Skeletal muscle tissue (tissue), 4 donors: Measurements from ENCODE around the gene RNF44. TPM values are rescaled to one million over a fixed set of nuclear protein-coding genes. Genes with fewer than 3 reads are reported as not detected.

Experiments used
- H3K27ac ChIP-seq: one replicate; pipeline ENCODE4 v1.7.0; 2013; ENCODE audit warnings: mild to moderate bottlenecking, low read depth, low read length, inconsistent platforms
- H3K27me3 ChIP-seq, 3 donors: one replicate each; pipeline ENCODE4 v1.7.0; 2013; ENCODE audit warnings: low read length in 3 of 3; ENCODE audit not compliant: control insufficient read depth in 3 of 3, insufficient read depth in 3 of 3
- H3K36me3 ChIP-seq, 3 donors: one replicate each; pipeline ENCODE4 v1.7.0; 2013; ENCODE audit warnings: low read length in 3 of 3; ENCODE audit not compliant: control insufficient read depth in 3 of 3, insufficient read depth in 3 of 3
- H3K4me1 ChIP-seq, 3 donors: one replicate each; pipeline ENCODE4 v1.7.0; 2013; ENCODE audit warnings: low read length in 3 of 3, mild to moderate bottlenecking in 3 of 3; ENCODE audit not compliant: control insufficient read depth in 3 of 3, insufficient read depth in 3 of 3
- H3K4me3 ChIP-seq, 3 donors: one replicate each; pipeline ENCODE4 v1.7.0; 2013; ENCODE audit warnings: low read length in 3 of 3
- H3K9ac ChIP-seq, 3 donors: one replicate each; pipeline ENCODE4 v1.7.0; 2013; ENCODE audit warnings: low read length in 3 of 3, mild to moderate bottlenecking in 3 of 3, moderate library complexity in 2 of 3, low read depth in 1 of 3
- H3K9me3 ChIP-seq, 3 donors: one replicate each; pipeline ENCODE4 v1.7.0; 2013; ENCODE audit warnings: low read length in 3 of 3; ENCODE audit not compliant: control insufficient read depth in 3 of 3
- total RNA-seq: library from RNA; depleted of rRNA; stranded (reverse); fragments of >200 nt; gene quantifications from one replicate; pipeline ENCODE4 v1.2.3, GENCODE V29; 2014
- donor health status: Osteomylitis.

Gene RNF44
- total RNA-seq, 1 donor from 2014 or later, result 2.1 TPM

DNA sequence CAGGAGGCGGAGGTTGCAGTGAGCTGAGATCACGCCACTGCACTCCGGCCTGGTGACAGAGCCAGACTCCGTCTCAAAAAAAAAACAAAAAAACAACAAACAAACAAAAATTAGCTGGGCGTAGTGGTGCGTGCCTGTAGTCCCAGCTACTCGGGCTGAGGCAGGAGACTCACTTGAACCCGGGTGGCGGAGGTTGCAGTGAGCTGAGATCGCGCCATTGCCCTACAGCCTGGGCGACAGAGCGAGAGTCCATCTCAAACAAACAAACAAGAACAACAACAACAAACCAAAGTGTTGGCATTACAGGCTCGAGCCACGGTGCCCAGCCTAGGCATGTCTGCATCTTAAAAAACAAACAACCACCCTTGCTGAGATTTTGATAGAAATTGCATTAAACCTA lies 12.2 kb downstream of the RNF44 start:
- peaks cover 0 to 3% (median 2%) of the 10 kb centered on the region in 3 donors for H3K4me1 ChIP-seq
- H3K27me3 ChIP-seq, result no peaks in the 10 kb centered on the region
- peaks cover 20 to 24% (median 21%) of the 10 kb centered on the region in 3 donors for H3K36me3 ChIP-seq
- no peak overlapping the region for H3K9ac ChIP-seq
- H3K9me3 ChIP-seq, result no peaks in the 10 kb centered on the region
- H3K4me3 ChIP-seq, result no peak overlapping the region
- H3K27ac ChIP-seq, result no peak overlapping the region

DNA sequence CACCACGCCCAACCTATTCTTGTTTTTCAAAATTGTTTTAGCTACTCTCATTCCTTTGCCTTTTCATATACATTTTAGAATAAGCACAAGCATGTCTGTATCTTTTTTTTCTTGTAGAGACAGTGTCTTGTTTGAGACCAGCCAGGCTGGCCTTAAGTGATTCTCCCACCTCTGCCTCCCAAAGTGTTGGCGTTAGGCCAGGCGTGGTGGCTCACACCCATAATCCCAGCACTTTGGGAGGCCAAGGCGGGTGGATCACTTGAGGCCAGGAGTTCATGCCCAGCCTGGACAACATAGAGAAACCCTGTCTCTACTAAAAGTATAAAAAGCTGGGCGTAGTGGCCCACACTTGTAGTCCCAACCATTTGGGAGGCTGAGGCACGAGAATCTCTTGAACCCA lies 13.1 kb downstream of the RNF44 start:
- Histone ChIP-seq H3K27ac (no peak overlapping the region), H3K4me1 (peaks cover 0 to 3% (median 2%) of the 10 kb centered on the region in 3 donors), H3K4me3 (no peak overlapping the region), H3K27me3 (no peaks in the 10 kb centered on the region), H3K9ac (no peak overlapping the region), H3K36me3 (peaks cover 13 to 17% (median 14%) of the 10 kb centered on the region in 3 donors), H3K9me3 (no peaks in the 10 kb centered on the region)

DNA sequence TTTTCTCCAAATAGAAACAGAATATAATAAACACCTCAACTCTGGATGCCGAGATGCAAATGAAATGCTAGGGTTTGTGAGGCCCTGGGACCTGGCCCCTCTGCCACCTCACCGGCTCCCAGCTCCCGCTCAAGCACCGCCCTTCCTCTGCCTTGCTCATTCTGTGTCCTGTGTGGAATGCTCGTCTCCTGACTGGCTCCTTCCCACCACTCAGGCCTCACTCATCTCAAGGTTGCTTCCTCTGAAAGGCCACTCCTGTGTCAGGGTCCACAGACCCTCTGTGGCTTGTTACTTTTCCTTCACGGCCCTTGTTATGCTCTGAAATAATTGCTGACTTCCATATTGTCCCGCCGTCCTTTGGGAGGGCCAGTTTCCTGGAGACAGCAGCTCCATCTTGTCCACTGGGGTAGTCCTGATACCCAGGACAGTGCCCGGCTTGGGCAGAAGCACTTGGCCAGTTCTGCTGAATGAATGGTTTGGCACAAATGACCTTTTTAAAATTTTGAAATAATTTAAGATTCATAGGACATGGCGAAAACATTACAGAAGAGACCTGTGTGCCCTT lies 15.4 kb downstream of the RNF44 start:
- Histone ChIP-seq H3K27me3 (no peaks in the 10 kb centered on the region), H3K27ac (no peak overlapping the region), H3K4me3 (no peak overlapping the region), H3K36me3 (no peaks in the 10 kb centered on the region), H3K9ac (no peak overlapping the region), H3K4me1 (no peaks in the 10 kb centered on the region), H3K9me3 (no peaks in the 10 kb centered on the region)

DNA sequence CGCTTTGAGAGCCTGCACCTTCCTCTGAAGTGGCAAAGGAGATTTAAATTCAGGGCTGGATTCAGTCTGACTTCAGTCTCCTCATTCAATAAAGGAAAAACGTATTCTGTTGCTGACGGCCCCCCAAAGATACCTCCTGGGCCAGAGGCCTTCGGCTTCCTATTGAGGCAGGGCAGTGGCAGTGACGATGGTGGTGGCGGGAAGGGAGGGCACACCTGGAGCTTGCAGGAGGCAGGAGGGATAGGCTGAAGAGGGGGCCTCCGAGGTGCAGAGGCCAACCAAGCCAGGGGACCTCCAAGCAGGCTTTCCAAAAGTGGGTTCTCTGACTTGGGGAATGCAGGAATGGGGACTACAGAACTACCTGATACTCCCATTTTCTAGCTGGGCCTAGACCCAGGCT lies 15.9 kb downstream of the RNF44 start:
- Histone ChIP-seq H3K4me1 (no peaks in the 10 kb centered on the region), H3K4me3 (no peak overlapping the region), H3K27ac (no peak overlapping the region), H3K27me3 (no peaks in the 10 kb centered on the region), H3K9me3 (no peaks in the 10 kb centered on the region), H3K36me3 (no peaks in the 10 kb centered on the region), H3K9ac (no peak overlapping the region)

DNA sequence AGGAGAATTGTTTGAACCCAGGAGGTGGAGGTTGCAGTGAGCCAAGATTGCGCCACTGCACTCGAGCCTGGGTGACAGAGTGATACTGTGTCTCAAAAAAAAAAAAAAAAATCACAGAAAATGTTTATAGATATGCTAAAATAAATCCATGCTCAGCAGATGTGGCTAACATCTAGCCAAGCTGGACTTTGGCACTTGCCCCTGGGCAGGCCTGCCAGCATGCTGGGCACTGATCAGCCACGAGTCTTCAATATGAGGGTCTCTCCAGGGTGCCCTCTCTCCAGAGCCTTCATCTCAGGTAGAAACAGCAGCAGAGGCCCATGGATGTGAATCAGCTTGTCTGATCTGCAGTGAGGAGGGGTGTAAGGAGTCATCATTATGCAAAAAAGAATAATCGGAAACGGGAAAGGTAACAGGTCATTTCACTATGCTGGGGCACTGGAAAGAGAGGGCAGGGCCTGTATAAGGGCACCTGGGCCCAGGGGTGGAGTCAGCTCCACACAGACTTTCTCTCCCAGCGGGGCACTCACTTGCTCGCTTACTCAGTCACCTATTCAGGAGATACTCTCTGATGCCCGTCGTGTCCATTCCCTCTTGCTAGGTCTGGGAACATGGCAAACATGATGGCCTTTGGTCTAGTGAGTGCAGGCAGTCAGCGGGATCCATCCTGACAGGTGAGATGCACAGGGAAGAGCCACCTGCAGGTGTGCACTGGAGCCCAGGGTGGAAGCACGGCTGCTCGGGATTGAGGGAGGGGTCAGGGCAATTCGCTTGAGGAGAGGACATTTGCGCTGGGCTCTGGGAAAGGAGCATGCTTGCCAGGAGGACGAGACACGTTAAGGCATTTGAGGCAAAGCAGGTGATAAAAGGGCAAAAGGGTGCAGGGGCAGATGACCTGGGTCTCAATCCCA lies 17.1 kb downstream of the RNF44 start:
- no peak overlapping the region for H3K27ac ChIP-seq
- no peaks in the 10 kb centered on the region for H3K9me3 ChIP-seq
- H3K27me3 ChIP-seq, result no peaks in the 10 kb centered on the region
- H3K4me1 ChIP-seq, result no peaks in the 10 kb centered on the region
- H3K4me3 ChIP-seq, result no peak overlapping the region
- no peak overlapping the region for H3K9ac ChIP-seq
- H3K36me3 ChIP-seq, result no peaks in the 10 kb centered on the region

DNA sequence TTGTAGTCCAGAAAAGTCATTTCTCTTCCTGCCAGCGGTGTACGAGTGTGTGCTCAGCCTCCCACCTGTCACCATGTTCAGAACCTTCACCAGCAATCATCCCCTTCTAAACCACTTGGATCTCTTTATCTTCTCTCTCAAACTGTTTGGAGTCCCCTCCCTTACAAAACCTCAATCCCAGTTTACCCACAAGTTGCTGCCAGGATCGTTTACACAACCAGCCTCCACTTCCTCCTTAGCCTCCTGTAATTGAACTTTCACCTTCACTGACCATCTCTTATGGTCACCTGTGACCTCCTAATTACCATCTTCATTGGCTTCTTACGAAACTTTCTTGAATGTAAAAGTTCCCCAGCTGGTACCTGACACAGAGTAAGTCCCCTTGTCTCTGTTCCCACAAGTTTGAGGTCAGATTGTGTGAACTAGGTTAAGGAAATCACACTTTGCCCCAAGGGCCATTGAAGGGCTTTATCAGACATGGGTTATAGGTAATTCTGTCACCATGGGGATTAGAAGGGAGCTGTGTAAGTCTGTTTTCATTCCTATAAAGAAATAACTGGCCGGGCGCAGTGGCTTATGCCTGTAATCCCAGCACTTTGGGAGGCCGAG lies 20.0 kb downstream of the RNF44 start:
- Histone ChIP-seq H3K27me3 (no peaks in the 10 kb centered on the region), H3K4me3 (no peak overlapping the region), H3K9ac (no peak overlapping the region), H3K9me3 (no peaks in the 10 kb centered on the region), H3K36me3 (no peaks in the 10 kb centered on the region), H3K4me1 (no peaks in the 10 kb centered on the region), H3K27ac (no peak overlapping the region)

DNA sequence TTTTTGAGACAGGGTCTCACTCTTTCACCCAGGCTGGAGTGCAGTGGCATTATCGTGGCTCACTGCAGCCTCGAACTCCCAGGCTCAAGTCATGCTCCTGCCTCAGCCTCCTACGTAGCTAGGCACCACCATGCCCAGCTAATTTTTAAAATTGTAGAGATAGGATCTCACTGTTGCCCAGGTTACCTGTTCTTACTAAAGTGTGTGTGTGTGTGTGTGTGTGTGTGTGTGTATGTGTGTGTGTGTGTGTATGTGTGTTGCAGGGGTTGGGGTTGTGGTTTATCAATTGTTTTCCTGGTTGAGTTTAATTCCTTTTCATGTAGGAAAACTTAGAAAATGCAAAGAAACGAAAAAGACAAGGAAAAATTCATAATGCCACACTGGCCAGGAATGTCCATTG lies 21.8 kb downstream of the RNF44 start:
- H3K9ac ChIP-seq, result no peak overlapping the region

DNA sequence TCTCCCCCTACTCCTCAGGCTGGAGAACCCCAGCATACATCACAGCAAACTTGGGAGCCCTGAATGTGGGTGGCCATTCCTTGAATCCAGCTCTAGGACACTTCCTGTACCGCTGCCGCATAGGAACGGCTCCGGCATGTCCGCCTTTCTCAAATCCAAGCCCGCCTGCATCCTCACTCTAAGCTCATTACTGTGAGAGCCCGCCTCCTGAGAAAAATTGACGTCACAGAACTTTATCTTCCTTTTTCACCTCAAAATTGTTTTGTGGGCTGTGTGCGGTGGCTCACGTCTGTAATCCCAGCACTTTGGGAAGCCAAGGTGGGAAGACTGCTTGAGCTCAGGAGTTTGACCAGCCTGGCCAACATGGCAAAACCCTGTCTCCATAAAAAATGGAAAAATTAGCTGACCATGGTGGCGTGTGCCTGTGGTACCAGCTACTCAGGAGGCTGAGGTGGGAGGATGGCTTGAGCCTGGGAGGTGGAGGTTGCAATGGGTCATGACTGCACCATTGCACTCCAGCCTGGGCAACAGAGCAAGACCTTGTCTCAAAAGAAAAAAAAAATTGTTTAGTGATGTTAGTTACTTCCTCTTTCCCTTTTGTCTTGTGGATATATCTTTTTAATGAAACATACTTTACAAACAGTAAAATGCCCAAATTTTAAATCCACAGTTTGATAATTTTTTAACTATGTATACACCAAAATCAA lies 22.8 kb downstream of the RNF44 start:
- H3K9ac ChIP-seq, result no peak overlapping the region
- peaks cover 0 to 5% (median 0%) of the 10 kb centered on the region in 3 donors for H3K36me3 ChIP-seq

More for the DNA sequence above, 21.8 kb downstream of the RNF44 start:
- no peaks in the 10 kb centered on the region for H3K4me1 ChIP-seq
- H3K9me3 ChIP-seq, result no peaks in the 10 kb centered on the region
- H3K27me3 ChIP-seq, result no peaks in the 10 kb centered on the region
- no peak overlapping the region for H3K4me3 ChIP-seq
- H3K27ac ChIP-seq, result no peak overlapping the region
- H3K36me3 ChIP-seq, result no peaks in the 10 kb centered on the region

DNA sequence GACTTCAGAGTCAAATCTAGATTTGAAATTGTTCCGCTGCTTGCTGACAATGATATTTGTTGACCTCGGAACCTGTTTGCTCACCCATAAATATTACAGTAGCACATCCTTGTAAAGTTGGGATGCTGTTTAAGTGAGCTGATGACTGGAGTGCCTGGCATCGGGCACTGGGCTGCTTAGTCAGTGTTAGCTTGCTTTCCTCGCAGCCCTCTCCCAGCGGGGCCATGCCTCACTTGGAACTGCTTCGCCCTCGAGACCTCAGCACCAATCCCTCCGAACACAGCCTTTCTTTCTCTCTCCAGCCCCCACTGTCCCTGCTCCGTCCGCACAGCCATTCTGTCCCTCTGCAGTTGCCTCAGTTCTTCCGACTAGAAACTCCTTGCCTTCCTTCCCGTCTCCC lies 23.4 kb downstream of the RNF44 start:
- peaks cover 0 to under 1% (median 0%) of the 10 kb centered on the region in 3 donors for H3K4me1 ChIP-seq
- H3K4me3 ChIP-seq, result no peak overlapping the region
- H3K9ac ChIP-seq, result no peak overlapping the region
- H3K27me3 ChIP-seq, result no peaks in the 10 kb centered on the region
- peaks cover 0 to 10% (median 3%) of the 10 kb centered on the region in 3 donors for H3K36me3 ChIP-seq
- H3K27ac ChIP-seq, result no peak overlapping the region
- H3K9me3 ChIP-seq, result no peaks in the 10 kb centered on the region

More for the DNA sequence above, 22.8 kb downstream of the RNF44 start:
- H3K4me1 ChIP-seq, result no peaks in the 10 kb centered on the region
- no peaks in the 10 kb centered on the region for H3K9me3 ChIP-seq
- H3K27me3 ChIP-seq, result no peaks in the 10 kb centered on the region
- no peak overlapping the region for H3K27ac ChIP-seq
- no peak overlapping the region for H3K4me3 ChIP-seq
